HL-60/S4 treated with retinoic acid at 250 ng/mL for 4 days and 3 days (cell line): ENCODE measurements around the gene STIM1.

Experiments used
- in situ Hi-C: fragments of 300-500 bp; cut with MboI; formaldehyde crosslinking; loops from 2 replicates; pipeline ENCODE4 v1.7.0; 2022; ENCODE audit warnings: low sequenced_read_pairs

STIM1 gene

DNA sequence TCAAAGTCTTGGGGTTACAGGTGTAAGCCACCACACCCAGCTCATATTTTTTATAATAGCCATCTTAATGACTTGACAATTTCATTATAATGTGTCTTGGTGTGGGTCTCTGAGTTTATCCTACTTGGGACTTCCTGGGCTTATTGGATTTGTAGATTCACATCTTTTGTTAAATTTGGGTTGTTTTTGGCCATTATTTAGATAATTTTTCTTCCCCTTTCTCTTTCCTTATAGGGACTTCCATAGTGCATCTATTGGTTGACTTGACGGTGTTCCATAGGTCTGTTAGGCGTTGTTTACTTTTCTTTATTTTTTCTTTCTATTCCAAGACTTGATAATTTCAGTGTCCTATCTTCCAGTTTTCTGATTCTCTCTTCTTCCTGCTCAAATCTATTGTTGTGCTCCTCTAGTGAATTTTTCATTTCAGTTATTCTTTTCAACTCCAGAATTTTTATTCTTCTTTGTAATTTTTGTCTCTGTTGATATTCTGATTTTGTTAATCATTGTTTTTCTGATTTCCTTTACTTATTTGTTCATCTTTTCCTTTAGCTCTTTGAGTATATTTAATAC is 284.7 kb downstream of the STIM1 start:
- in situ Hi-C loops: no loop called here
